A549 (cell line): ENCODE data around the gene MRPL42.

Source experiments
- CHD2 ChIP-seq: fragments of 150-350 bp; IDR thresholded peaks from 2 replicates; pipeline ENCODE4 v1.6.1; 2014; ENCODE audit warnings: low read length; ENCODE audit not compliant: partially characterized antibody
- CTCF ChIP-seq: fragments of >200 bp; sonication (Bioruptor Twin); formaldehyde crosslinking; IDR thresholded peaks from 3 replicates; pipeline ENCODE4 v1.5.1; 2016
- ESRRA ChIP-seq: fragments of 150-350 bp; IDR thresholded peaks from 2 replicates; pipeline ENCODE4 v1.6.1; 2014; ENCODE audit warnings: mild to moderate bottlenecking, low read length, borderline replicate concordance
- FOSB ChIP-seq: fragments of 250-450 bp; sonication (Bioruptor Pico); IDR thresholded peaks from 2 replicates; pipeline ENCODE4 v1.5.0; 2020; ENCODE audit warnings: mild to moderate bottlenecking, moderate library complexity
- PBX3 ChIP-seq: IDR thresholded peaks from 2 replicates; pipeline ENCODE4 v1.6.1; 2012
- RFX5 ChIP-seq: fragments of 450-650 bp; IDR thresholded peaks from 2 replicates; pipeline ENCODE4 v1.7.1; 2014; ENCODE audit warnings: antibody characterized with exemption, mild to moderate bottlenecking, moderate library complexity

GRCh38 chr12:93425736-93426411 is 41.4 kb upstream of the MRPL42 start:
- TF ChIP-seq CTCF (no peak), RFX5 (no peak), PBX3 (no peak), CHD2 (no peak), FOSB (CRISPR knock-in tag) (no peak), ESRRA (no peak)
